B cell (primary cell): ENCODE results near the gene CRTC3. TPM values are rescaled to one million over a fixed set of nuclear protein-coding genes. Genes with fewer than 3 reads are reported as not detected.
A peak's percentile ranks its signal among the peaks of the same experiment; 100 is the strongest.

Experiments used
- ATAC-seq: fragments of 200-7000 bp; cut with Tn5 transposase; one replicate; pipeline ENCODE4 v1.10.0; 2021; ENCODE audit warnings: low read depth, mild to moderate bottlenecking, moderate number of reproducible peaks, moderate library complexity
- CTCF ChIA-PET: fragments of 350-600 bp; sonication (Branson Sonifier 250); formaldehyde crosslinking; loops from one replicate; lab custom pipeline; 2021; ENCODE audit warnings: antibody characterized with exemption, inconsistent platforms; lab: Charles Lee
- POLR2A ChIA-PET: fragments of 350-600 bp; sonication (Branson Sonifier 250); formaldehyde crosslinking; loops from one replicate; lab custom pipeline; 2021; ENCODE audit warnings: antibody characterized with exemption; lab: Charles Lee
- DNase-seq: peaks from one replicate; pipeline ENCODE4 v3.0.0; 2013
- H2AFZ ChIP-seq: 2 replicates; pipeline ENCODE4 v1.6.1; 2012; ENCODE audit warnings: mild to moderate bottlenecking, low read depth, low read length; ENCODE audit not compliant: insufficient read depth, poor library complexity, severe bottlenecking
- H3K27ac ChIP-seq, 2 donors: 1 replicate in 1 of 2; 2 replicates in 1 of 2; pipeline ENCODE4 v1.5.1; 2012 to 2013; ENCODE audit warnings: low read length in 2 of 2, mild to moderate bottlenecking in 2 of 2, moderate library complexity in 1 of 2
- H3K27me3 ChIP-seq, 4 experiments: fragments of 200-600 bp in 1 of 4; sonication (generic) in 1 of 4; replicated peaks in 1 of 4; 1 replicate in 2 of 4; 2 replicates in 2 of 4; pipeline versions ENCODE4 v1.6.1 to v1.7.0; 2013 to 2016; ENCODE audit warnings: low read length in 3 of 4, mild to moderate bottlenecking in 2 of 4, mixed read lengths in 1 of 4, moderate library complexity in 1 of 4; ENCODE audit not compliant: insufficient read depth in 4 of 4, control insufficient read depth in 3 of 4; ENCODE audit errors: control extremely low read depth in 1 of 4
- H3K36me3 ChIP-seq, 2 experiments: replicated peaks in 1 of 2; 1 replicate in 1 of 2; 2 replicates in 1 of 2; pipeline versions ENCODE4 v1.6.1 to v1.7.1; 2013; ENCODE audit warnings: low read length in 1 of 2; ENCODE audit not compliant: insufficient read depth in 2 of 2, control insufficient read depth in 1 of 2; ENCODE audit errors: control extremely low read depth in 1 of 2, extremely low read depth in 1 of 2
- H3K4me1 ChIP-seq, 2 donors: fragments of 200-600 bp in 1 of 2; sonication (generic) in 1 of 2; 1 replicate in 1 of 2; 2 replicates in 1 of 2; pipeline versions ENCODE4 v1.5.1 to v1.6.1; 2013 to 2017; ENCODE audit warnings: low read length in 2 of 2; ENCODE audit not compliant: control insufficient read depth in 2 of 2, insufficient read depth in 2 of 2
- H3K4me2 ChIP-seq: replicated peaks from 2 replicates; pipeline ENCODE3; 2012; ENCODE audit warnings: mild to moderate bottlenecking, low read depth, low read length; ENCODE audit not compliant: poor library complexity, severe bottlenecking
- H3K4me3 ChIP-seq, 5 experiments: fragments of 200-600 bp in 1 of 5; sonication (generic) in 1 of 5; 1 replicate in 3 of 5; 2 replicates in 2 of 5; pipeline versions ENCODE4 v1.5.1 to v1.7.0; 2011 to 2016; ENCODE audit warnings: low read length in 4 of 5, mild to moderate bottlenecking in 4 of 5, low read depth in 2 of 5, control low read depth in 1 of 5, moderate library complexity in 1 of 5; ENCODE audit not compliant: insufficient read depth in 1 of 5; ENCODE audit errors: control extremely low read depth in 1 of 5, extremely low read depth in 1 of 5
- H3K79me2 ChIP-seq: fragments of 200-600 bp; sonication (generic); one replicate; pipeline ENCODE4 v1.6.0; 2016; ENCODE audit warnings: low read length; ENCODE audit not compliant: control insufficient read depth, insufficient read depth
- H3K9ac ChIP-seq: fragments of 200-600 bp; sonication (generic); 2 replicates; pipeline ENCODE4 v1.6.1; 2017; ENCODE audit warnings: mild to moderate bottlenecking, low read length, moderate library complexity
- H3K9me3 ChIP-seq, 3 donors: one replicate each; pipeline versions ENCODE4 v1.6.1 to v1.7.1; 2013; ENCODE audit warnings: low read length in 2 of 3; ENCODE audit not compliant: control insufficient read depth in 2 of 3, insufficient read depth in 1 of 3; ENCODE audit errors: control extremely low read depth in 1 of 3
- H4K20me1 ChIP-seq: 2 replicates; pipeline ENCODE4 v1.6.0; 2012; ENCODE audit warnings: mild to moderate bottlenecking, low read length; ENCODE audit not compliant: insufficient read depth, control insufficient read depth, poor library complexity, severe bottlenecking
- H3K27ac Mint-ChIP-seq: one replicate; pipeline ENCODE4 v1.8.0; 2021; ENCODE audit warnings: mixed read lengths
- H3K27me3 Mint-ChIP-seq: one replicate; pipeline ENCODE4 v1.8.0; 2021; ENCODE audit warnings: mixed read lengths
- H3K4me1 Mint-ChIP-seq: one replicate; pipeline ENCODE4 v1.8.0; 2021; ENCODE audit warnings: mixed read lengths
- H3K4me3 Mint-ChIP-seq: one replicate; pipeline ENCODE4 v1.8.0; 2021; ENCODE audit warnings: mixed read lengths
- H3K9me3 Mint-ChIP-seq: one replicate; pipeline ENCODE4 v1.8.0; 2022; ENCODE audit warnings: mixed read lengths; ENCODE audit not compliant: insufficient read depth
- CTCF ChIP-seq: fragments of 200-600 bp; IDR thresholded peaks from one replicate; pipeline ENCODE4 v1.8.0; 2022; ENCODE audit warnings: antibody characterized with exemption, mild to moderate bottlenecking
- EZH2 ChIP-seq: IDR thresholded peaks from 2 replicates; pipeline ENCODE4 v1.6.1; 2012; ENCODE audit warnings: borderline replicate concordance, low read depth, mild to moderate bottlenecking, moderate library complexity, low read length; ENCODE audit not compliant: insufficient read depth, poor library complexity, severe bottlenecking
- WGBS: methylation state at CpG from one replicate; pipeline ENCODE4 v1.1.5; 2013; ENCODE audit warnings: missing lambda C conversion rate; ENCODE audit not compliant: insufficient coverage; 5-methylcytosine and 5-hydroxymethylcytosine counted together
- intact Hi-C: fragments of 100-400 bp; cut with micrococcal nuclease; formaldehyde crosslinking; loops from one replicate; pipeline ENCODE4 v1.10.0; 2022
- polyA plus RNA-seq: library from polyadenylated mRNA; depleted of rRNA; stranded (reverse); fragments of >200 nt; gene quantifications from 2 replicates; pipeline ENCODE4 v1.2.3, GENCODE V29; 2012
- total RNA-seq, 2 donors: library from RNA; stranded (reverse); fragments of 120-200 nt in 1 of 2; gene quantifications; 1 replicate in 1 of 2; 2 replicates in 1 of 2; pipeline versions ENCODE4 v1.2.3 to v1.2.4, GENCODE V29; 2013 to 2022

Gene CRTC3
- total and polyA plus RNA-seq, 2 donors (not counting 1 experiment from before 2014, with no cell fraction given): 34.7 to 95.8 TPM

GRCh38 chr15:90691982-90692773 is 162.5 kb downstream of the CRTC3 start:
- Mint-ChIP-seq H3K27ac (peak overlapping the region; percentile 7), H3K9me3 (peaks cover 3% of the 10 kb centered on the region), H3K27me3 (no peaks in the 10 kb centered on the region), H3K4me3 (no peak overlapping the region), H3K4me1 (no peaks in the 10 kb centered on the region)
- H3K4me2 ChIP-seq: no peak overlapping the region
- H3K27me3 ChIP-seq: no peaks in the 10 kb centered on the region
- H3K9me3 ChIP-seq: peaks cover 0 to 10% (median 5%) of the 10 kb centered on the region in 3 donors
- H4K20me1 ChIP-seq: no peaks in the 10 kb centered on the region
- H3K9ac ChIP-seq: no peak overlapping the region
- no peak overlapping the region for H3K27ac ChIP-seq
- ChIA-PET CTCF (interaction anchor here (0.7 to 10.7 kb wide), 6 partner anchors 36 to 372 kb away, joined by 3 to 119 read pairs (median 4); no protein-coding TSS in a partner anchor), POLR2A (interaction anchor here (0.7 kb wide), 1 partner anchor 147 kb away, joined by 3 read pairs; no protein-coding TSS in a partner anchor)
- TF ChIP-seq CTCF (no peak), EZH2 (no peak)
- H3K4me1 ChIP-seq: no peaks in the 10 kb centered on the region
- DNase-seq: no peak
- H3K36me3 ChIP-seq: no peaks in the 10 kb centered on the region
- intact Hi-C loops: loop anchor here (5.0 kb wide), 1 partner anchor 35 kb away; no protein-coding TSS in a partner anchor
- H3K79me2 ChIP-seq: no peaks in the 10 kb centered on the region
- H3K4me3 ChIP-seq: no peak overlapping the region
- no peak overlapping the region for H2AFZ ChIP-seq
- WGBS: no CpG with 5 or more reads among the region's 4 CpGs
- ATAC-seq: no peak

Other genes starting within 250 kb of the CRTC3 start
- gene ZNF774, start 177.6 kb upstream of the CRTC3 start, total RNA-seq: 0.54 and 1.4 TPM in 2 replicates
- gene ZNF774, start 177.6 kb upstream of the CRTC3 start, polyA plus RNA-seq: 0.19 and 0.26 TPM in 2 replicates
- gene IQGAP1, start 141.7 kb upstream of the CRTC3 start, total RNA-seq: 216 and 233 TPM in 2 replicates
- 49.7 and 104 TPM in 2 replicates for gene IQGAP1, start 141.7 kb upstream of the CRTC3 start, polyA plus RNA-seq
- 17.4 and 17.8 TPM in 2 replicates for gene BLM, start 187.4 kb downstream of the CRTC3 start, total RNA-seq
- gene BLM, start 187.4 kb downstream of the CRTC3 start, polyA plus RNA-seq: 5.2 and 8.9 TPM in 2 replicates